HL-60 (cell line): ENCODE results near the gene LRP10.

Experiments
- DNase-seq, 2 experiments: peaks; one replicate each; pipeline ENCODE4 v3.0.0-alpha.2; 2010 to 2020; ENCODE audit warnings: low read depth in 1 of 2, low spot score in 1 of 2
- H3K27ac ChIP-seq: fragments of 250-450 bp; sonication (Bioruptor Pico); replicated peaks from 2 replicates; pipeline ENCODE4 v1.5.1; 2020; ENCODE audit warnings: mild to moderate bottlenecking, moderate library complexity
- H3K27me3 ChIP-seq: fragments of 250-450 bp; sonication (Bioruptor Pico); 2 replicates; pipeline ENCODE4 v1.5.1; 2021; ENCODE audit warnings: mild to moderate bottlenecking, moderate library complexity; ENCODE audit not compliant: insufficient read depth, poor library complexity, severe bottlenecking
- H3K4me3 ChIP-seq: replicated peaks from 2 replicates; pipeline ENCODE4 v1.5.1; 2011; ENCODE audit warnings: mild to moderate bottlenecking, control low read depth, low read length; ENCODE audit not compliant: insufficient read depth
- CTCF ChIP-seq: IDR thresholded peaks from one replicate; pipeline ENCODE4 v1.5.1; 2011; ENCODE audit warnings: low read length, control low read depth, inconsistent platforms; ENCODE audit not compliant: insufficient read depth
- GABPA ChIP-seq: IDR thresholded peaks from 2 replicates; pipeline ENCODE4 v1.6.1; 2012; ENCODE audit warnings: low read depth
- POLR2AphosphoS5 ChIP-seq: IDR thresholded peaks from 2 replicates; pipeline ENCODE4 v1.6.1; 2012; ENCODE audit warnings: low read depth
- SPI1 ChIP-seq: IDR thresholded peaks from 2 replicates; pipeline ENCODE4 v1.6.1; 2012; ENCODE audit warnings: low read depth, mild to moderate bottlenecking, borderline replicate concordance
- TF ChIP-seq, protein P1 (sequence below): IDR thresholded peaks from 2 replicates; pipeline ENCODE4 v1.6.1; 2012; ENCODE audit warnings: low read depth; ENCODE audit not compliant: insufficient replicate concordance

Gene LRP10

DNA sequence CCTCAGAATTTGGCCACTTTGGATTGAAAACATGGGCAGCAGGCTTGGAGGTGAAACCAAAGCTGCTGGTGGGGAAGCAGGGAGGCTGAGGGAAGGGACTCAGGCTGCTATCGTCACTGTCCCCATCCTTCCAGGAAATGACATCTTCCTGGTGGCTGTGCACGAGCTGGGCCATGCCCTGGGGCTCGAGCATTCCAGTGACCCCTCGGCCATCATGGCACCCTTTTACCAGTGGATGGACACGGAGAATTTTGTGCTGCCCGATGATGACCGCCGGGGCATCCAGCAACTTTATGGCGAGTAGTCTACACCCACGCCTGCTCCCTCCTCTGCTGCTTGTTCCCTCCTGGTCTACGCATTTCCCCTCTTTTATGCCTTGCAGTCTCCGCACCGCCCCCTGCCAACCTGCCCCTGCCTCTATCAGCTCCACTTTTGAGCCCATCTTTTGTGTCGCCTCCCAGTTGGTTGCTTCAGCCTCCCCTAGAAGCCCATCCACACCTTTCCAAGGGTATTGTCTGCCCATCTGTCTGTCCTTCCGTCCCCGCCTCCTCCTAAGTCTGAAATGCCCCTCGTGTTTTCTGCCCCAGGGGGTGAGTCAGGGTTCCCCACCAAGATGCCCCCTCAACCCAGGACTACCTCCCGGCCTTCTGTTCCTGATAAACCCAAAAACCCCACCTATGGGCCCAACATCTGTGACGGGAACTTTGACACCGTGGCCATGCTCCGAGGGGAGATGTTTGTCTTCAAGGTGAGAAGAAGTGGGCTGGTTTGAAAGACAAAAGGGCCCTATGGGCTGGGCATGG is 28.2 kb upstream of the LRP10 start:
- Histone ChIP-seq H3K27me3 (no peaks in the 10 kb centered on the region), H3K4me3 (no peak overlapping the region), H3K27ac (no peak overlapping the region)
- TF ChIP-seq GABPA = no peak
- TF ChIP-seq CTCF = no peak
- no peak for TF ChIP-seq POLR2AphosphoS5
- no peak for DNase-seq

DNA sequence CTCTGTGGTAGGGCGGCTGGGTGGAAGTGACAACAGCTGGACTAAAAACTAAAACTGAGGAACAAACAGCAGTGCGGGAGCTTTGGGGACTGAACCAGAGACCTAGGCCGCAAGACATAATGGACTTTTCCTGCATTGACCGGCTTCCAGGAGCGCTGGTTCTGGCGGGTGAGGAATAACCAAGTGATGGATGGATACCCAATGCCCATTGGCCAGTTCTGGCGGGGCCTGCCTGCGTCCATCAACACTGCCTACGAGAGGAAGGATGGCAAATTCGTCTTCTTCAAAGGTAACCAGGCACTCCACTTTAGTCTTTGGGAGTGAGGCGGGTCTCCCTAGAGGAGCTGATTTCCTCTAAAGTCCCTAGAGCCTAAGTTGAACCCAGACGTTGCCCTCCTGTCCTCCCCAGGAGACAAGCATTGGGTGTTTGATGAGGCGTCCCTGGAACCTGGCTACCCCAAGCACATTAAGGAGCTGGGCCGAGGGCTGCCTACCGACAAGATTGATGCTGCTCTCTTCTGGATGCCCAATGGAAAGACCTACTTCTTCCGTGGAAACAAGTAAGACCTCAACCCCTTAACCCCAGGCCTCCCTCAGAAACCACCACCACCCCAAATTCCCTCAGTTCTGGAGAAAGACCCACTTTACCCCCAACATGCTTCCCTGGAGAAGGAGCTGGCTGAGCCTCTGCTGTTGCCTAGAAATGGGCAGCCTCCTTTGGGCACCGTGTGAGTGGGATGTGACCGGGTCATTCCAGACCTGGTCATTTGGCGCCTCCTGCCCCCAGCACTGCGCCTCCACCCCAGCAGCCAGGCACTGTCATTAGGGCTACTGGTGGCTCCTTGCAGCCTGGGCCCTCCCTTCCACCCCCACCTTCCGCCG is 27.1 kb upstream of the LRP10 start:
- Histone ChIP-seq H3K27ac (no peak overlapping the region), H3K4me3 (no peak overlapping the region), H3K27me3 (no peaks in the 10 kb centered on the region)
- DNase-seq = no peak
- TF ChIP-seq GABPA (no peak), CTCF (no peak), POLR2AphosphoS5 (no peak), SPI1 (no peak)
- TF ChIP-seq, protein P1, sequence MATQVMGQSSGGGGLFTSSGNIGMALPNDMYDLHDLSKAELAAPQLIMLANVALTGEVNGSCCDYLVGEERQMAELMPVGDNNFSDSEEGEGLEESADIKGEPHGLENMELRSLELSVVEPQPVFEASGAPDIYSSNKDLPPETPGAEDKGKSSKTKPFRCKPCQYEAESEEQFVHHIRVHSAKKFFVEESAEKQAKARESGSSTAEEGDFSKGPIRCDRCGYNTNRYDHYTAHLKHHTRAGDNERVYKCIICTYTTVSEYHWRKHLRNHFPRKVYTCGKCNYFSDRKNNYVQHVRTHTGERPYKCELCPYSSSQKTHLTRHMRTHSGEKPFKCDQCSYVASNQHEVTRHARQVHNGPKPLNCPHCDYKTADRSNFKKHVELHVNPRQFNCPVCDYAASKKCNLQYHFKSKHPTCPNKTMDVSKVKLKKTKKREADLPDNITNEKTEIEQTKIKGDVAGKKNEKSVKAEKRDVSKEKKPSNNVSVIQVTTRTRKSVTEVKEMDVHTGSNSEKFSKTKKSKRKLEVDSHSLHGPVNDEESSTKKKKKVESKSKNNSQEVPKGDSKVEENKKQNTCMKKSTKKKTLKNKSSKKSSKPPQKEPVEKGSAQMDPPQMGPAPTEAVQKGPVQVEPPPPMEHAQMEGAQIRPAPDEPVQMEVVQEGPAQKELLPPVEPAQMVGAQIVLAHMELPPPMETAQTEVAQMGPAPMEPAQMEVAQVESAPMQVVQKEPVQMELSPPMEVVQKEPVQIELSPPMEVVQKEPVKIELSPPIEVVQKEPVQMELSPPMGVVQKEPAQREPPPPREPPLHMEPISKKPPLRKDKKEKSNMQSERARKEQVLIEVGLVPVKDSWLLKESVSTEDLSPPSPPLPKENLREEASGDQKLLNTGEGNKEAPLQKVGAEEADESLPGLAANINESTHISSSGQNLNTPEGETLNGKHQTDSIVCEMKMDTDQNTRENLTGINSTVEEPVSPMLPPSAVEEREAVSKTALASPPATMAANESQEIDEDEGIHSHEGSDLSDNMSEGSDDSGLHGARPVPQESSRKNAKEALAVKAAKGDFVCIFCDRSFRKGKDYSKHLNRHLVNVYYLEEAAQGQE = no peak

- no peak overlapping the region for H3K4me3 ChIP-seq
- TF ChIP-seq GABPA = no peak
- no peak for TF ChIP-seq POLR2AphosphoS5
- TF ChIP-seq SPI1 = no peak
- TF ChIP-seq, protein P1 = no peak
- no peak for TF ChIP-seq CTCF
- DNase-seq = no peak
- H3K27ac ChIP-seq = no peak overlapping the region
- H3K27me3 ChIP-seq = no peaks in the 10 kb centered on the region
Measured at GRCh38 chr14:22845103-22845394, 26.5 kb upstream of the LRP10 start.
